Nephron progenitor cell (in vitro differentiated cells): ENCODE data around the gene ZNF506.

ENCODE experiments used
- DNase-seq: peaks from one replicate; pipeline ENCODE4 v3.0.0; 2021
- H3K27ac Mint-ChIP-seq: 2 replicates; pipeline ENCODE4 v1.8.0; 2021; ENCODE audit warnings: mild to moderate bottlenecking, moderate library complexity, mixed read lengths
- H3K27me3 Mint-ChIP-seq: 2 replicates; pipeline ENCODE4 v1.8.0; 2021; ENCODE audit warnings: mild to moderate bottlenecking, low read depth, mixed read lengths; ENCODE audit not compliant: poor library complexity
- H3K36me3 Mint-ChIP-seq: 2 replicates; pipeline ENCODE4 v1.8.0; 2021; ENCODE audit warnings: low read depth, mixed read lengths
- H3K4me1 Mint-ChIP-seq: 2 replicates; pipeline ENCODE4 v1.8.0; 2021; ENCODE audit warnings: mixed read lengths
- H3K4me3 Mint-ChIP-seq: 2 replicates; pipeline ENCODE4 v1.8.0; 2021; ENCODE audit warnings: mild to moderate bottlenecking, moderate library complexity, mixed read lengths
- H3K9me3 Mint-ChIP-seq: 2 replicates; pipeline ENCODE4 v1.8.0; 2021; ENCODE audit warnings: mild to moderate bottlenecking, moderate library complexity, mixed read lengths
- TF ChIP-seq, protein P1 (sequence below): fragments of 200-600 bp; sonication (generic); IDR thresholded peaks from 2 replicates; pipeline ENCODE4 v1.5.0; 2021; ENCODE audit warnings: antibody characterized with exemption

ZNF506 gene

DNA sequence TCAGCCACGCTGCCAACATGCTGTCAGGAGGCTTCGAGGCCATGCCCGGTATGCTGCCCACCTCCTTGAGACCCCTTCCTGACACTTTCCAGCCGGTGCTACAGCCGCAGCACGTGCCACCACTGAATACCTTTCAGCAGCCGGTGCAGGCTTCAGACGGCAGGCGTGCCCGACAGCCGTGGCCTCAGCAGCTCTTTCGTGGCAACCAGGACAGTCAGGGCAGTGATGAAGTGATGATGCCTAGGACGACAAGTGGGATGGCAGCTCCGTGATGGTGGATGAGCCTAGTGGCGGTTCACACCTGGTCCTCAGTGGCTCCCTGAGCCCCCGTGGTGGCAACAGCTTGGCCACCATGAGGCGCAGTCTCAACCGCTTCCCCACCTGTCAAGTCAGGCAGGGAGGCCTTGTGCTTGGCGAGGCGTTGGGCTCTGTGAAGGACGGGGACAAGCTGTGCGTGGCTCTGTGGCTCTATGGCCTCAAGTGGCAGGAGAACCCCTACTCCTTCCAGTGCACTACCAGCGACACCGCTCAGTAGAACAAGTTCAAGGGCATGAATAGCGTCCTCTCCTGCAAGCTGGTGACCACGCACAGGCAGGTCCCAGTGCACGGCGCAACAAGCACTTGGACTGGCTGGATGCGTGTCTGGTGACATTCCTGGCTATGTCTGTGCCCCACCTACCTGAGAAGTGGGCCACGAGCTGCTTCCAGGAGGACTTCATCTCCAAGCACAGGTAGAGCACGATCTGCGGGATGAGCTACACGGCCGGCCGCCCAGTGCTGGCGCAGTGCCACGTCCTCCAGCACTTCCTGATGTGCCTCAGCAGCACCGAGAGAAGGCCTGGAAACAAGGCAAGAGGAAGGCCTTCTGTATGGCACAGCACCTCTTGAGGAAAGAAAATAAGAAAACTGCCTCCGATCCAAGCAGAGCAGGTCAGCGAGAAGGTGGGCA is 70.4 kb downstream of the ZNF506 start:
- TF ChIP-seq, protein P1, sequence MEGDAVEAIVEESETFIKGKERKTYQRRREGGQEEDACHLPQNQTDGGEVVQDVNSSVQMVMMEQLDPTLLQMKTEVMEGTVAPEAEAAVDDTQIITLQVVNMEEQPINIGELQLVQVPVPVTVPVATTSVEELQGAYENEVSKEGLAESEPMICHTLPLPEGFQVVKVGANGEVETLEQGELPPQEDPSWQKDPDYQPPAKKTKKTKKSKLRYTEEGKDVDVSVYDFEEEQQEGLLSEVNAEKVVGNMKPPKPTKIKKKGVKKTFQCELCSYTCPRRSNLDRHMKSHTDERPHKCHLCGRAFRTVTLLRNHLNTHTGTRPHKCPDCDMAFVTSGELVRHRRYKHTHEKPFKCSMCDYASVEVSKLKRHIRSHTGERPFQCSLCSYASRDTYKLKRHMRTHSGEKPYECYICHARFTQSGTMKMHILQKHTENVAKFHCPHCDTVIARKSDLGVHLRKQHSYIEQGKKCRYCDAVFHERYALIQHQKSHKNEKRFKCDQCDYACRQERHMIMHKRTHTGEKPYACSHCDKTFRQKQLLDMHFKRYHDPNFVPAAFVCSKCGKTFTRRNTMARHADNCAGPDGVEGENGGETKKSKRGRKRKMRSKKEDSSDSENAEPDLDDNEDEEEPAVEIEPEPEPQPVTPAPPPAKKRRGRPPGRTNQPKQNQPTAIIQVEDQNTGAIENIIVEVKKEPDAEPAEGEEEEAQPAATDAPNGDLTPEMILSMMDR, result no peak
- Mint-ChIP-seq H3K36me3 (no peaks in the 10 kb centered on the region), H3K9me3 (peaks cover 53% of the 10 kb centered on the region), H3K27ac (no peak overlapping the region), H3K27me3 (no peaks in the 10 kb centered on the region), H3K4me3 (no peak overlapping the region), H3K4me1 (no peaks in the 10 kb centered on the region)
- DNase-seq, result no peak

DNA sequence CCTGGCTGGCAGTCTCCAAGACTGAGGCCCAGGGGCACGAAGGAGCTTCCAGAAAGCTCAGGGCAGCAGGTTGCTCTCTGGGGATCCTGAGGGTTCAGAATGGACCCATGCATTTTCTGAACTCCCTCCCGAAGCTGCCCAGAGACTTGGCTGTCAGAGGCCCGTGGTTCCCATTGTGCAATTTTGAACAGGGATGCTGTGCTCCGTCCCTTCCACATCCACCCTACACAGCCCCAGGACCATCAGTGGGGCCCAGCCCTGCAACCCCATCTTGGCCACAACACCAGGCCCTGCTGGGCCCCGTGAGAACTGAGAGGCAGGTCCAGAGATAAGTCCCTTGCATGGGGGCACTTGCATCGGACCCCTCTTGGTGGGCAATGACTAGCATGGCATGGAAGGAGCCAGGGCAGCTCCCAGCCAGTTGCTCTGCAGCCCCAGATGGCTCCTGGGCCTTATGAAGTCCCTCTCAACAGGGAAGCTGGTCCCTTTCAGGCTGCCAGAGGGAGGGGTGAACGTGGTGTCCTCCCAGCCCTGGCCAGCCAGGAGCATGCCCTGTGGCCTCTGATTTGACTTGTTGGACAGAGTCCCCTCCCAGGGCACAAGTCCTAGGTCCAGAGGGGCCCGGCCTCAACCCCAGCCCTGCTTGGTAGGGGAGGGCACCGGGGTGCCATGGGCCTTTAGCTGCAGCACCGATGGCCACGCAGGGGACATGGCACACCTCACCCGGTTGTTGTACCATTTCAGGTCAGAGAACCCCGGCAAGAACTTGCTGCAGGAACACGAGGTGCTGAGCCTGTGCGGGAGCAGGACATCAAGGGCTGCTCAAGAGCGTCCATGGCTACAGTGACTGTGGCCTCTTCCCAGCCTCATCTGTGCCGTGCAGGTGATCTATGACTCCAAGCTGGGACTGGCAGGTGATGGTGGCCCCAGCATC is 71.4 kb downstream of the ZNF506 start:
- peaks cover 48% of the 10 kb centered on the region for H3K9me3 Mint-ChIP-seq
- TF ChIP-seq, protein P1, result no peak
- no peak for DNase-seq
- H3K27me3 Mint-ChIP-seq, result no peaks in the 10 kb centered on the region
- no peak overlapping the region for H3K4me3 Mint-ChIP-seq
- H3K36me3 Mint-ChIP-seq, result no peaks in the 10 kb centered on the region
- H3K27ac Mint-ChIP-seq, result no peak overlapping the region
- H3K4me1 Mint-ChIP-seq, result no peaks in the 10 kb centered on the region

DNA sequence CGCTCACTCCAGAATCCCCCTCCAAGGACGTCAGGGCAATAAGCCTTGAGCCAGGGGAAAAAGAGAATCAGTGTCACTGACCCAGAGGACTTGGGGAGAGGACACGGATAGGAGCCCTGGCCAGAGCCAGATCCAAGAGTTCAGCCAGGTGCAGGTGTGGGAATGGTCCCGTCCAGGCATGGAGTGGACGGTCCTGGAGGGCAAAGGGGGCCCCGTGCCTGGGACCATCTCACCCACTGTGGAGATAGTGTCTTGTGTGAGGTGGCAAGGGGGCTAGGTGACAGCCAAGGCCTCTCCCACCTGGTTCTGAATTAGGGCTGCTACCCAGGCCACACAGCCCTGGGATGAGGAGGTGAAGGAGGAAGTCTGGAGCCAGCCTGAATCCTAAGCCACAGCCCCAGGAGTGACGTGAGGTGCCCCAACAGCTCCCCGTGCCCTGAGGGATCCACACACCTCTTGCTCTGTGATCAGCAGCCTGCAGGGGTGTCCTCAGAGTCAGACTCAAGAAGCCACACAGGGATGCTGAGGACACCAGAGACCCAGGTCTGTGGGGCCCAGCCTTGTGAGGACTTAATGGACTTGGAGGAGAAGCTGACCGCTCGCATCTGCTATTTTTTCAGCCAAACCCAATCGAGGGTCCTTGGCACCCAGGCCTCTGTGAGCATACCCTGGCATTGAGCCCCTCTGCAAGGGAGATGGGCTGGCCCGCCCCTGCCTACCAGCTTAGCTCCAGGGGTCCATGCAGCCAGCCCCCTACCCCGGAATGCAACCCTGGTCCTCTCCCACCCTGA is 72.2 kb downstream of the ZNF506 start:
- H3K27me3 Mint-ChIP-seq, result peaks cover 3% of the 10 kb centered on the region
- H3K27ac Mint-ChIP-seq, result no peak overlapping the region
- no peak for DNase-seq
- H3K4me3 Mint-ChIP-seq, result no peak overlapping the region
- no peaks in the 10 kb centered on the region for H3K4me1 Mint-ChIP-seq
- H3K9me3 Mint-ChIP-seq, result peaks cover 50% of the 10 kb centered on the region
- no peaks in the 10 kb centered on the region for H3K36me3 Mint-ChIP-seq
- TF ChIP-seq, protein P1, result no peak

DNA sequence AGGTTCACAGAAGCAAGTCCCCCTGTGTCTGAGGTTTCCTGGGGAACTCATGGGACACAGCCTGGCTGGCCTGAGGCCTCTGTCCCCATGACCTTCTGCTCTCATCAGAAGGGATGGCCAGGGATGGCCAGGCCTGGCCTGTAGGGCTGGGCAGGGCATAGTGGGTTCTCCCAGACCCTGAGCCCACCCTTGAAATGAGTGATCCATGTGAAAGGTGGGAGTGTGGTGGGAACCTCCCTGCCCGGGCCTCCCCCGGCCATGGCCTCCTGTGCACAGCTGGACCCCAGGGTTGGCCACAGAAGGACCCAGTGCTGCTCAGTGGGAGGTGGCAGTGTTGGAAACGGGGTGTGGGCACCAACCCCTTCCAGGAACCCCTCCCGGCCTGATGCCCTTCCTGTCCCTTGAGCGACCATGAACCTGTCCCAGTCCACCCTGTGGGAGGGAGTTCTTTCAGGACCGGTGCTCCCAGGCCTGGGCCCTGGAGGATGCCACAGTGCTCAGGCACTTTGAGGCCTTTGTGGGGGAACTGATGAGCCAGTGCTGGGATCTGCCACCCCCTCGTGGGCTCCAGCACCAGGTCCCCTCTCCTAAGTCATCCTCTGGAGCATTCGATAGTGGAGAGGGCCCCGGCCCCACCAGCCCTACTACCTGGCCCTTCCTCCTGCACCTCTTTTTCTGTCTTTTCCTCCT is 73.2 kb downstream of the ZNF506 start:
- Mint-ChIP-seq H3K4me3 (no peak overlapping the region), H3K9me3 (peaks cover 52% of the 10 kb centered on the region), H3K27ac (no peak overlapping the region), H3K4me1 (no peaks in the 10 kb centered on the region), H3K36me3 (no peaks in the 10 kb centered on the region), H3K27me3 (peaks cover 3% of the 10 kb centered on the region)
- TF ChIP-seq, protein P1, result no peak
- no peak for DNase-seq
